RPMI7951 (cell line): Measurements from ENCODE around the gene LRRK1. TPM values are rescaled to one million over a fixed set of nuclear protein-coding genes. Genes with fewer than 3 reads are reported as not detected.

Experiments
- DNase-seq: peaks from one replicate; pipeline ENCODE4 v3.0.0-alpha.2; 2012; ENCODE audit warnings: low read depth
- total RNA-seq: library from RNA; depleted of rRNA; stranded (reverse); fragments of >200 nt; shearing (Covaris generic); gene quantifications from 2 replicates; pipeline ENCODE4 v1.2.3, GENCODE V29; 2014

The LRRK1 gene
- total RNA-seq, 1 experiment from 2014 or later: 5.0 TPM

DNA sequence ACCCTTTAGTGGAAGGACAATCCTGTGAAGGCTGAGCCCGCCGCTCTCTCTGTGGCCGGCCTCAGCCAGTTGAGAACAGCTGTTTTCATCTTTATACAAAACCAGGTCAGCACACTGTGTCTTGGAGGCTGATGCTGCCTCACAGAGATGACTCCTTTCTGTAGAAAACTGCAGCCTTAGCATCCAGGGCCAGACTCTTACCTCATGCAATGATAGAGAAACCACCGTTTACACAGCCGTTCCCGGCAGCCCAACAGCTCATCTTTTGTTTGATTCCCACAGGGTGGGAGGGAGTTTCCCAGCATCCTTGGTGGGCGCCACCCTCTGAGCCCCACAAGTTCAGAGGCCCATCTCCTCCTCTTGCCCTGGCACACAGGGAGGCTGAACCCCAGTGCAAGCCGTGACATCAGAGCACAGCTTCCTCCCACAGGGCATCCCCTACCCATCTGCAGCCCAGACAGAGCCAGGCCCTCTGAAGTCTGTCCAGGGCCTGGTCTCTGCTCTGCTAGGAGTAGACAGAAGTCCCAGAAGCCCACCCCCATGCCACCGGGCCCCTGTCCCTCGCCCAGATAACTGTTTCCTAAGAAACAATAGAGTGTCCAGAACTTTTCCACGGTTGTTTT lies 105.0 kb downstream of the LRRK1 start:
- no peak for DNase-seq

DNA sequence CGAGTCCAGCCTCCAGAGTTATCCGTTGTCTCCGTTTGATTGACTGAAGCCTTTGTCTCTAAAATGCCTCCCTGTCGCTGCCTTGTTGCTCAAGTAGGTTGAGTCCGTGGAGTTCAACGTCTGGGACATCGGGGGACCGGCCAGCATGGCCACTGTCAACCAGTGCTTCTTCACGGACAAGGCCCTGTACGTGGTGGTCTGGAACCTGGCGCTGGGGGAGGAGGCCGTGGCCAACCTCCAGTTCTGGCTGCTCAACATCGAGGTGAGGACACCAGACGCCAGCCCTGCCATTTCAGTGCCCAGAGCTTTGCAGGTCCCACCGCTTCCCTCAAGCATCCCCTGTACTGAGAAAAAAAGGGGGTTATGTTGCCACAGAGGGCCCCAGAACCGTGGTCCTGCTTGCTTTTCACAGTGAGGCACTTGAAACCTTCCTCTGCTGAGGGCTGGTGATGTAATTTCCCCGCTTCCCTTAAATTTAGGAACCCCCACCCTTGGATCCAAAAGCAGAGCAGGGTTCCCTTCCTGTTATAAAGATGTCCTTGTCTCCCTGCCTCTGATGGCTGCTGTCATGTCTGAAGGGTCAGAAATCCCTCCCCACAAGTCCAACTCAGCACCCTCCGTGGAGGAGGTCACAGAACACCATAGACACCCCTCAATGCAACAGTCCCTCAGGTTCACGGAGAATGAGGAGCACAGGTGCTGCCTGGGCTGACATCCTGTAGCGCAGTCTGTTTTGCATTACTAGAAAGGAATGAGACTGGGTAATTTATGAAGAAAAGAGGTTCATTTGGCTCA lies 105.7 kb downstream of the LRRK1 start:
- DNase-seq: no peak

DNA sequence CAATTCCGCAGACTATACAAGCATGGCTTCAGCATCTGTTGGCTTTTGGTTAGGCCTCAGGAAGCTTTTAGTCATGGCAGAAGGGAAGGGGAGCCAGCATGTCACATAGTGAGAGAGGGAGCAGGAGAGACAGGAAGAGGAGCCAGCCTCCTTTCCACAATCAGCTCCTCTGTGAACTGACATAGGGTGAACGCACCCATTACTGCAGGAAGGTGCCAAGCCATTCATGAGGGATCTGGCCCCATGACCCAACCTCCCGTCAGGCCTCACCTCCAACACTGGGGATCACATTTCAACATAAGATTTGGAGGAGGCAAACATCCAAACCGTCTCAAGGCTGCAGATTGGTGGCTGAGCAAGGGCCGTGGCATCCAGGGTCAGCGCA lies 106.3 kb downstream of the LRRK1 start:
- DNase-seq: no peak

DNA sequence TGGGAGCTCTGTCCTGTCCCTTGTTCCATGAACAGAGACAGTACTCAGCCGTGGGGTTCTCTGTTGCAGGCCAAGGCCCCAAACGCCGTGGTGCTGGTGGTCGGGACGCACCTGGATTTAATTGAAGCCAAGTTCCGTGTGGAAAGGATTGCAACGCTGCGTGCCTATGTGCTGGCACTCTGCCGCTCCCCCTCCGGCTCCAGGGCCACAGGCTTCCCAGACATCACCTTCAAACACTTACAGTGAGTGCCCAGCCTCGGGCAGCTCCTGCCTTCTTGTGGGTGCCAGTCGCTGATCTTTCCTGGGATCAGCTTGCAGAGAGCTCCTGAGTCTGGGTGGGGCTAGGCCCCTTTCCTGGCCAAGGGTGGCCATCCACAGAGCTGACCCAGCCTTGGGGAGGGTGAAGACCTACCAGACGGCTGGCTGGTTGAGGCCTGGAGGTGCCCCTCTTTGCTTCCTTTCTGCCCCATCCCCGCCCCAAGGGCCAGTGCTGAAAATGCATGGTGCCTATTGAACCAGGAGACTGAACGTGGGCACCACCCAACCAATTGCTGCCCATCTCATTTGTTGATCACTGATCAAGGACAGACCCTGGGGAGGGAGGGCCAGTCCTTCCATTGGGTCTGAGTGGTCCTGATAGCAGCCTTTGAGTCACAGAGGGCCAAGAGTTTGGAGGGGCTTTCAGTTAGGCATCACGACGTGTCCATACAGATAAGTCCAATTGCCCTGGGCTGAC lies 106.9 kb downstream of the LRRK1 start:
- no peak for DNase-seq

DNA sequence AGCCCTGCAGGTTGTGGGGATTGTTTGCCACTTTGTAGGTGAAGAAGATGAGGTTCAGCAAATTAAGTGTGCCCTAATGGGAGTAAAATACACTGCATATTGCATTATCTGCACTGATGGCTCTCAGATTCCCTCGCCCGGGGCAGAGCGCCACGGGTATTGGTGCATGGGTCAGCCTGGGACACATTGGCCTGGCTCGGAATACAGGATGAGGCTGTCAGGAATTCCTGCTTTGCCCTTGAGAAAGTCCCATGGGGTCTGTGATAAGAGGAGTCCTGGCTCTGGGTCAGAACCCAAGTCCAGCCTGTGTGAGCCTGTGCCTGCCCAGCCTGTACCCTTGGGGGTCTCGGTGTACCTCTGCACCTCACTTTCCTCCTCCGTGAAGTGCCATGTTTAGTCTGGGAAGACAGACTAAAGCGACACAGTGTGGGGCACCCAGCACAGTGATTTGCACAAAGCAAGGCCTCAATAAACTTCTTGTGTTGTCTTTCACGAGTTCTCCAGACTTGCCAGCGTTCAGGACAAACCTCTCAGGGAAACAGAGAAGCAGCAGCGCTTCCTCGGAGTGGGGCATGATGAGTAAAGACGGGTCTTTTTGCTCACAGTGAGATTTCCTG lies 107.6 kb downstream of the LRRK1 start:
- no peak for DNase-seq

- DNase-seq: no peak
These were observed 108.2 kb downstream of the LRRK1 start for GRCh38 chr15:101027273-101027901.

GRCh38 chr15:101027920-101028319 lies 108.8 kb downstream of the LRRK1 start:
- no peak for DNase-seq

DNA sequence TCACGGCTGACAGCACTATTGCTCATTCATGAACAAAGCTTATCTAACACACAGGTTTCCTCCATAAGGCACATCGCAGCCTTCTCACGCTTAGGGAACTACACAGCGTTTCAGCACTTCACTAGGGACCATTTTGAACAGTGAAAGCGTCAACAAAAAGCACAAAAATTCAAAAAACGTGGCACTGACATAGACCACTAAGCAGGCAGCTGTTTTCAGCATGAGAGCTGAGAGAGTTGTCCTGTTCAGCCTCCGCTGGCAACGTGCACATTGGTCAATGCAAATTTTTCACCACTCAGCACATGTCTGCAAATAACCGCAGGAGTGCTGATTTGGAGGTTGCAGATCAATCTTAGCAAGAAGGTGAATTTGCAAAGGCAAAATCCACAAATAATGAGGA lies 109.2 kb downstream of the LRRK1 start:
- DNase-seq: no peak

DNA sequence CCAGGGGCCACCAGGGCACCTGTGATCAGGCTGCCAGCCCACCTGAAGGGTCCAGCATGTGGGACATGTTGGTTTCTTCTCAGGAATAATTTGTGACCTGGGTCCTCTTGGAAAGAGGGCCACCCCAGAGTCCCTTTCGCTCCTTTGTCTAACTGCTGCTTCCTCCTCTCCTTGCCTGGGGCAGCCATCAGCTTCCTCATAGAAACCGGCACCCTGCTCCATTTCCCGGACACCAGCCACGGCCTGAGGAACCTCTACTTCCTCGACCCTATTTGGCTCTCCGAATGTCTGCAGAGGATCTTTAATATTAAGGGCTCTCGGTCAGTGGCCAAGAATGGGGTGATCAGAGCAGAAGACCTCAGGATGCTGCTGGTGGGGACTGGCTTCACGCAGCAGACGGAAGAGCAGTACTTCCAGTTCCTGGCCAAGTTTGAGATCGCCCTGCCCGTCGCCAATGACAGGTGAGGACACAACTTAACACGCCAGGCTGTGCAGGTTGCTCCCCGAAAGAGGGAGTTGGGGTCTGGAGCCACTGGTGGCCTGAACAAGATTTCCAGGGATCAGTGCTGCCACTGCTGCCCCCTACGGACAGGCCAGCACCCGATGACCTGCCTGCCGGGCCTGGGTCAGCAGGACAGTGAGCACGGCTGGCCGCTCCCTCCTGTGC lies 109.7 kb downstream of the LRRK1 start:
- DNase-seq: no peak

- no peak for DNase-seq
These were observed 111.0 kb downstream of the LRRK1 start for GRCh38 chr15:101029971-101030661.

DNA sequence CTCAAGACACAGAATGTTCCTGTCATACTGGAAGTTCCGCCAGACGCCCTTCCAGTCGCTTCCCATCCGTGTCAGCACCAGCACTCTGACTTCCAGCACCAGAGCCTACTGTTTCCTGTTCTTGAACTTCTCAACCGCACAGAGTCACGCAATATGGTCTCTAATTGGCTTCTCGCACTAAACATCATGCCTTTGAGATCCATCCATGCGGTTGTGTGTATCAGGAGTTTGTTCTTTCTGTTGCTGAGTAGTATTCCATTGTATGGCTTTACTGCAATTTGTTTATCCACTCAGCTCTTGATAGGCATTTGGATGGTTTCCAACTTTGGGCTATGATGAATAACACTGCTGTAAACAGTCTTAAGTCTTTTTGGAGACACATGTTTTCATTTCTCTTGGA lies 112.1 kb downstream of the LRRK1 start:
- no peak for DNase-seq

GRCh38 chr15:101033801-101034200 lies 114.6 kb downstream of the LRRK1 start:
- no peak for DNase-seq

DNA sequence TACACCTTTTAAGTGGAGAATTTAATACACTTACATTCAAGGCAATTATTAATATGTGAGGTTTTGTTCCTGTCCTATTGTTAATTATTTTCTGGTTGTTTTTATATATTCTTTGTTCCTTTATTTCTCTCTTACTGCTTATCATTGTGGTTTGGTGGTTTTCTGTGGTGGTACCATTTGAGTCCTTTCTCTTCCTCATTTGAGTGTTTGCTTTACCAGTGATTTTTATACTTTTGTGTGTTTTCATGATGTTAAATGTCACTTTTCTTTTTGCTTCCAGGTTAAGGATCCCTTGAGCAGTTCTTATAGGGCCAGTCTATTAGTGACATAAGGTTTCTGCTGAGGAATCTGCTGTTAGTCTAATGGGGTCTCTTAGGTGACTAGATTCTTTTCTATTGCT lies 116.5 kb downstream of the LRRK1 start:
- no peak for DNase-seq

- DNase-seq: no peak
These were observed 117.0 kb downstream of the LRRK1 start for GRCh38 chr15:101036189-101036588.

DNA sequence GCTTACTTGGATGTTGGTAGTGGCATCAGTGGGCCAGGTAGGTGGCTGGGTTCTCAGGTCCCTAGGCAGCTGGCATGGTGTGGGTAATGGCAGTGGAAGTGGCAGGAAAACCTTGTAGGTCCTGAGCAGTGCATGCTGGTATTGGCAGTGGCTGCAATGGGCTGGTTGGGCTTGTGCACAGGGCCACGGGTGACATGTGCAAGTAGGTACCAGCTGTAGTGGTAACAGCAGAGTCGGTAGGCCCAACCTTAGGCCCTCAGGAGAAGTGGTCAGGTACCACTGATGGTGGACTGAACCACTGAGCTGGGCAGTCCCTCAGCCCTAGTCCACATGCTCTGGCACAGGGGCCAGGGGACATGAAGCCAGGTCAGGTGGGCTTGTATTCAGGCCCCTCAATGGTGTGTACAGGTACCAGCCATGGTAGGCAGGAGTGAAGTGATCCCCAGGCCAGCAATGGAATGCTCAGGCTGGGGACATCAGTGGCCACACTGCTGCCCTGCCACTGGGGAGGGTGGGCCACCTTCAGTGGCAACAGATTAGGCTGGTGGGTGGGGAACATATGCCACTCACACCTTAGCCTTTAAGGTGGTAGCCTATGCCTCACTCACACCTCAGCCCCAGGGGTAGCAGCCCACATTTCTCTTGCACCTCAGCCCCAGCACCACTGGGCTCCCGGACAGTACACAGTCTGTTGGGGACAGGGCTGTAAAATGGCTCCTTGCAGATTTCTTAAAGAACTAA lies 118.1 kb downstream of the LRRK1 start:
- DNase-seq: no peak

DNA sequence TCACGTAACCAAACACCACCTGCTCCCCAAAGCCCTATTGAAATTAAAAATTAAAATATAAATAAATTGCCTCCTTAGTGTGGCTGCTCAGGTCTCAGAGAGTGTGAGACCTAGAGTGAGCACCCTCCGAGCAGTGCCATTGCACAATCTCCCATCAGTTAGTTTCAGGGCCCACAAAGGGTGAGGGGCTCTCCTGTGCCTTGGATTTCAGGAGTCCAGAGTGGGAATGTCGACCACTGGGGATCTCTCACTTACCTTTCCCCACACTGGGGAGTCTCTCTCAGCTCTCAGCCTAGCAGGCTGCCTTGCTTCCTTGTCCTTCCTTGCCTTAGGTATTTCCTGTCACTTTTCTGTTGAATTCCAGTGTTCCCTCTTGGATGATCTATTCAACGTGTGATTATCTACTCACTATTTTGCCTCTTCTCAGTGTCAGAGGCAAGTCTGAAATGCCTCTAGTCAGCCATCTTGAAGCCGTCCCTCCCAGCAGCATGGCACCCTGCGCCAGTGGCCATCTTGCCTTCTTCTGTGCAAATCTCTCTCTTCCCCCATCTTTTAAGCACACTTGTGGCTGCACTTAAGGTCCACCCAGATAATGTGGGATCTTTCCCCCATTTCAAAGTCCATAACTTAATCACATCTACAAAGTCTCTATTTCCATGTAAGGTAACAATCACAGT lies 119.3 kb downstream of the LRRK1 start:
- no peak for DNase-seq

DNA sequence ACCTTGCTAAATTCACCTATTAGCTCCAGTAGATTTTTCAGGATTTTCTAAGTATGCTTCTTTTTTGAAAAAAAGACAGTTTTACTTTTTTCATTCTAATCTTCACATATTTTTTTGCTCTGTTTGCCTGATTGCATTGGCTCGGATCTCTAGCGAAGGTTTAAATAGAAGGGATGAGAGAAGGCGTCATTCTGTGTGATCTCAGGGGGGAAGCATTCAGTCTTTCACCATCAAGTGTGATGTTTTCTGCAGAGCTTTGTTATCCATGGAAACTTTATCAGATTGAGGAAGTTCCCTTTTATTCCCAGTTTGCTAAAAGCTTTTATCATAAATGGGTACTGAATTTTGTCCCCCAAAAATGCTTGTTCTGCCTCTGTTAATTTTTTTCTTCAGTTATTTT lies 120.3 kb downstream of the LRRK1 start:
- DNase-seq: no peak

- no peak for DNase-seq
These were observed 123.2 kb downstream of the LRRK1 start for GRCh38 chr15:101042320-101042719.

- DNase-seq: no peak
These were observed 123.9 kb downstream of the LRRK1 start for GRCh38 chr15:101043011-101043410.
